ENCODE results near the gene AP3S1.
"Not testable (repeated sequence)": the region's sequence is repeated elsewhere in the genome, so short reads cannot be mapped to it uniquely, and the experiment has no call there.

AP3S1 gene

GRCh38 chr5:115841382-115842088, at the start of gene AP3S1, which contains the start of gene ATG12:
AP3S1 (plus strand) TSS chr5:115841935; CDS start chr5:115842038, 103 bp downstream.
ATG12 (minus strand) TSS chr5:115841565; CDS start chr5:115841552, 13 bp downstream.
- DNase-seq: peak; percentile 96 to 98 (median 96)

GRCh38 chr5:115795700-115796099, 46.0 kb upstream of the AP3S1 start:
- no peak for DNase-seq

GRCh38 chr5:115796656-115797055, 45.1 kb upstream of the AP3S1 start:
- no peak for DNase-seq

GRCh38 chr5:115798252-115798651, 43.5 kb upstream of the AP3S1 start:
- DNase-seq: no peak

- DNase-seq: no peak
Measured at GRCh38 chr5:115800108-115800507, 41.6 kb upstream of the AP3S1 start.

GRCh38 chr5:115801152-115801551, 40.6 kb upstream of the AP3S1 start:
- DNase-seq: no peak

- DNase-seq: no peak
Measured at GRCh38 chr5:115801984-115802383, 39.8 kb upstream of the AP3S1 start.

GRCh38 chr5:115806986-115807653, 34.6 kb upstream of the AP3S1 start:
- no peak for DNase-seq

- DNase-seq: no peak
Measured at GRCh38 chr5:115807654-115808052, 34.1 kb upstream of the AP3S1 start.

GRCh38 chr5:115808066-115808465, 33.7 kb upstream of the AP3S1 start:
- not testable (repeated sequence) for DNase-seq

- DNase-seq: no peak
Measured at GRCh38 chr5:115809946-115810345, 31.8 kb upstream of the AP3S1 start.

GRCh38 chr5:115810761-115811160, 31.0 kb upstream of the AP3S1 start:
- no peak for DNase-seq

GRCh38 chr5:115811406-115811805, 30.3 kb upstream of the AP3S1 start:
- no peak for DNase-seq

GRCh38 chr5:115812372-115812771, 29.4 kb upstream of the AP3S1 start:
- no peak for DNase-seq

- no peak for DNase-seq
Measured at GRCh38 chr5:115813719-115814118, 28.0 kb upstream of the AP3S1 start.

- peak in 1 of 3 donors; percentile 26 for DNase-seq
Measured at GRCh38 chr5:115815006-115815692, 26.6 kb upstream of the AP3S1 start.

GRCh38 chr5:115815693-115816225, 26.0 kb upstream of the AP3S1 start:
- DNase-seq: peak in 1 of 3 donors; percentile 24

GRCh38 chr5:115816226-115817081, 25.3 kb upstream of the AP3S1 start, which contains the start of gene CDO1:
CDO1 (minus strand) TSS chr5:115816659; CDS start chr5:115816397, 262 bp downstream.
- DNase-seq: peak in 2 of 3 donors; percentile 12 to 28

- DNase-seq: no peak
Measured at GRCh38 chr5:115817386-115817785, 24.3 kb upstream of the AP3S1 start.

- DNase-seq: no peak
Measured at GRCh38 chr5:115818821-115819220, 22.9 kb upstream of the AP3S1 start.

- no peak for DNase-seq
Measured at GRCh38 chr5:115820846-115821245, 20.9 kb upstream of the AP3S1 start.

- DNase-seq: not testable (repeated sequence)
Measured at GRCh38 chr5:115824983-115825382, 16.8 kb upstream of the AP3S1 start.

Data from suppressor macrophage treated with lipopolysaccharide for 1 hour (primary cell).